ENCODE measurements around the gene FGD3. TPM values are rescaled to one million over a fixed set of nuclear protein-coding genes. Genes with fewer than 3 reads are reported as not detected.
"Not testable (repeated sequence)": the region's sequence is repeated elsewhere in the genome, so short reads cannot be mapped to it uniquely, and the experiment has no call there.

The FGD3 gene
- polyA plus RNA-seq (2011; rRNA removed) (0.23 and 0.26 TPM in 2 replicates), polyA plus RNA-seq (2017; fragmentation: RNase III; extraction: RNeasy Plus Mini Kit Qiagen cat#74134 plus additional on column Dnase treatment) (0.18 to 0.26 TPM (median 0.24 TPM) in 3 replicates), polyA minus RNA-seq (2011; rRNA and poly(A)+ RNA removed) (0.25 and 0.44 TPM in 2 replicates)
- polyA plus RNA-seq (2012; cell fraction: cytosol; rRNA removed), result 0.32 and 0.33 TPM in 2 replicates
- polyA plus RNA-seq (2012; cell fraction: nucleus; rRNA removed), result 0.29 and 0.43 TPM in 2 replicates

- ChIA-PET POLR2A (no interaction called here), CTCF (interaction anchor here (1.5 to 2.2 kb wide), 2 partner anchors 10 to 57 kb away, joined by 4 to 10 read pairs; no protein-coding TSS in a partner anchor)
- Histone ChIP-seq H3K4me3 (peak within 1 kb of the TSS; percentile 51), H3K4me2 (peak within 1 kb of the TSS; percentile 97), H3K4me1 (no peaks in the 10 kb centered on the region), H3K27ac (peak within 1 kb of the TSS; percentile 55 to 84; a peak in 5 of 6 replicates), H3K9me3 (no peaks in the 10 kb centered on the region)
- DNase-seq (ENCODE audit: low read depth in 1 of 2, low spot score in 1 of 2), result peak in 1 of 2 experiments; percentile 37
- peak; percentile 82 to 88 for ATAC-seq
- WGBS (ENCODE audit: missing lambda C conversion rate), result 11% methylated on average over 32 of the region's 36 CpGs
- TF ChIP-seq FOSL2 (IDR thresholded peaks at IDR 0.05), result no peak
- TF ChIP-seq FOSL2 (CRISPR knock-in tag; IDR thresholded peaks at IDR 0.05), result no peak
- no peak for TF ChIP-seq NPAS2 (CRISPR knock-in tag; IDR thresholded peaks at IDR 0.05; ENCODE audit: borderline replicate concordance)
- no peak for TF ChIP-seq KDM5A (IDR thresholded peaks at IDR 0.05)
- TF ChIP-seq RFX5 (IDR thresholded peaks at IDR 0.05), result no peak
- TF ChIP-seq HOXB5 (CRISPR knock-in tag; IDR thresholded peaks at IDR 0.05), result no peak
- TF ChIP-seq JUNB (IDR thresholded peaks at IDR 0.05), result no peak
- no peak for TF ChIP-seq NFE2L2 (conservative IDR thresholded peaks at IDR 0.05; ENCODE audit: low read length)
- TF ChIP-seq EHMT2 (IDR thresholded peaks at IDR 0.05; ENCODE audit: low read depth), result no peak
- no peak for TF ChIP-seq NR3C1 (IDR thresholded peaks at IDR 0.05)
- TF ChIP-seq CBX2 (IDR thresholded peaks at IDR 0.05; ENCODE audit: borderline replicate concordance, low read depth), result no peak
- no peak for TF ChIP-seq POLR2A (IDR thresholded peaks at IDR 0.05; ENCODE audit: low read length)
- TF ChIP-seq BCL3 (IDR thresholded peaks at IDR 0.05), result no peak
- TF ChIP-seq, protein P1, sequence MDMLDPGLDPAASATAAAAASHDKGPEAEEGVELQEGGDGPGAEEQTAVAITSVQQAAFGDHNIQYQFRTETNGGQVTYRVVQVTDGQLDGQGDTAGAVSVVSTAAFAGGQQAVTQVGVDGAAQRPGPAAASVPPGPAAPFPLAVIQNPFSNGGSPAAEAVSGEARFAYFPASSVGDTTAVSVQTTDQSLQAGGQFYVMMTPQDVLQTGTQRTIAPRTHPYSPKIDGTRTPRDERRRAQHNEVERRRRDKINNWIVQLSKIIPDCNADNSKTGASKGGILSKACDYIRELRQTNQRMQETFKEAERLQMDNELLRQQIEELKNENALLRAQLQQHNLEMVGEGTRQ (IDR thresholded peaks at IDR 0.05), result no peak
- TF ChIP-seq ELK1 (IDR thresholded peaks at IDR 0.05; ENCODE audit: low read depth, low read length), result no peak
- no peak for TF ChIP-seq HOXA7 (CRISPR knock-in tag; IDR thresholded peaks at IDR 0.05)
- TF ChIP-seq RCOR1 (IDR thresholded peaks at IDR 0.05; ENCODE audit: low read depth, low read length), result no peak
- no peak for TF ChIP-seq EP300 (IDR thresholded peaks at IDR 0.05)
- no peak for TF ChIP-seq SMC3 (IDR thresholded peaks at IDR 0.05)
- TF ChIP-seq ATOH8 (CRISPR knock-in tag; IDR thresholded peaks at IDR 0.05; ENCODE audit: low read depth), result no peak
- TF ChIP-seq, protein P2, sequence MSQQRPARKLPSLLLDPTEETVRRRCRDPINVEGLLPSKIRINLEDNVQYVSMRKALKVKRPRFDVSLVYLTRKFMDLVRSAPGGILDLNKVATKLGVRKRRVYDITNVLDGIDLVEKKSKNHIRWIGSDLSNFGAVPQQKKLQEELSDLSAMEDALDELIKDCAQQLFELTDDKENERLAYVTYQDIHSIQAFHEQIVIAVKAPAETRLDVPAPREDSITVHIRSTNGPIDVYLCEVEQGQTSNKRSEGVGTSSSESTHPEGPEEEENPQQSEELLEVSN (IDR thresholded peaks at IDR 0.05; ENCODE audit: borderline replicate concordance, low read depth), result no peak
- no peak for FAIRE-seq
These were observed at the start of gene FGD3 for GRCh38 chr9:92947268-92948037. Gene FGD3 (plus strand): TSS chr9:92947523. CDS start chr9:92976257, 28,734 bp downstream.

GRCh38 chr9:92905137-92905536 lies 42.2 kb upstream of the FGD3 start:
- WGBS (ENCODE audit: missing lambda C conversion rate), result 81% methylated on average over 6 of the region's 6 CpGs
- H3K4me2 ChIP-seq; FAIRE-seq; H3K9me3 ChIP-seq; CTCF ChIA-PET; H3K4me3 ChIP-seq; DNase-seq (ENCODE audit: low read depth in 1 of 2, low spot score in 1 of 2); POLR2A ChIA-PET; H3K27ac ChIP-seq; ATAC-seq; H3K4me1 ChIP-seq: not testable (repeated sequence)

All from A549 (cell line).